BJ (cell line): Measurements from ENCODE around the gene VPS13A. TPM values are rescaled to one million over a fixed set of nuclear protein-coding genes. Genes with fewer than 3 reads are reported as not detected.

Experiments
- CTCF ChIA-PET: fragments of 350-600 bp; formaldehyde crosslinking; extraction: SDS; loops from one replicate; lab custom pipeline; 2021; ENCODE audit warnings: antibody characterized with exemption, inconsistent platforms; lab: Yijun Ruan, JAX
- POLR2A ChIA-PET: fragments of 300-600 bp; sonication (Branson Sonifier 250); formaldehyde crosslinking; extraction: SDS; loops from one replicate; lab custom pipeline; 2021; ENCODE audit warnings: antibody characterized with exemption; lab: Charles Lee
- DNase-seq: peaks from one replicate; pipeline ENCODE4 v3.0.0-alpha.2; 2011; ENCODE audit warnings: low read depth
- H3K27me3 ChIP-seq: 2 replicates; pipeline ENCODE4 v1.6.0; 2011; ENCODE audit warnings: low read length; ENCODE audit not compliant: control insufficient read depth, insufficient read depth
- H3K36me3 ChIP-seq: 2 replicates; pipeline ENCODE4 v1.5.1; 2011; ENCODE audit warnings: low read length; ENCODE audit not compliant: control insufficient read depth, insufficient read depth
- H3K4me3 ChIP-seq: 2 replicates; pipeline ENCODE4 v1.5.1; 2011; ENCODE audit warnings: low read depth, mild to moderate bottlenecking, control low read depth, low read length
- CTCF ChIP-seq: IDR thresholded peaks from 2 replicates; pipeline ENCODE4 v1.5.1; 2011; ENCODE audit warnings: low read depth, mild to moderate bottlenecking, control low read depth, inconsistent platforms, low read length, moderate library complexity; ENCODE audit not compliant: insufficient read depth
- polyA plus RNA-seq: library from polyadenylated mRNA; depleted of rRNA; stranded (reverse); fragments of >200 nt; gene quantifications from 2 replicates; pipeline ENCODE4 v1.2.3, GENCODE V29; 2011

The VPS13A gene
- polyA plus RNA-seq, 1 experiment = 7.5 TPM

- Histone ChIP-seq H3K4me3 (no peak overlapping the region), H3K27me3 (no peaks in the 10 kb centered on the region), H3K36me3 (no peaks in the 10 kb centered on the region)
- no peak for TF ChIP-seq CTCF
- POLR2A ChIA-PET = interaction anchor here (0.5 kb wide), 1 partner anchor 12 kb away, joined by 5 read pairs; no protein-coding TSS in a partner anchor
- CTCF ChIA-PET = no interaction called here
- DNase-seq = no peak
Measured at GRCh38 chr9:77271023-77271690, 93.8 kb downstream of the VPS13A start.

- DNase-seq = no peak
- TF ChIP-seq CTCF = no peak
- Histone ChIP-seq H3K27me3 (no peaks in the 10 kb centered on the region), H3K4me3 (no peak overlapping the region), H3K36me3 (peaks cover 3% of the 10 kb centered on the region)
- CTCF ChIA-PET = no interaction called here
- POLR2A ChIA-PET = no interaction called here
Measured at GRCh38 chr9:77276799-77277198, 99.5 kb downstream of the VPS13A start.

GRCh38 chr9:77277719-77278118, 100.4 kb downstream of the VPS13A start:
- no peak for DNase-seq
- H3K36me3 ChIP-seq = peaks cover 5% of the 10 kb centered on the region
- CTCF ChIA-PET = interaction anchor here (0.9 kb wide), 1 partner anchor 15 kb away, joined by 3 read pairs; no protein-coding TSS in a partner anchor
- POLR2A ChIA-PET = no interaction called here
- no peaks in the 10 kb centered on the region for H3K27me3 ChIP-seq
- no peak for TF ChIP-seq CTCF
- H3K4me3 ChIP-seq = no peak overlapping the region

DNA sequence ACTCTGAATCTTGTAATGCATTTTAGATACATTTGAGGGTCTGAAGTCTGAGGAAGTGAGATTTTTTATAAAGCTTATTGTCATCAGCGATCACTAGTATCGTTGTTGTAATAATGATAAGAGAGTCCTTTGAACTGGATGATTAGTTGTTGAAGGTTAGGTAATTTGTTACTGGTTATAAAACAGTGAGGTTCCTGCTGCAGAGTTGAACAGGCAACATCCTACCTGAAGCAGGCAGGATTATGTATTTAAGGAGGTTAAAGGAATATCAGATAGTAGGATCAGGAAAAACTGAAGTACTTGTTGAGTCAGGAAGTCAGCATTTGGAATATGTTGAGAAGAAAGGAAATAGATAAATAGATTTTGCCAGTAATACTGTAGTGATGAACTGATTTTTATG, 106.7 kb downstream of the VPS13A start:
- TF ChIP-seq CTCF = no peak
- POLR2A ChIA-PET = no interaction called here
- DNase-seq = no peak
- H3K36me3 ChIP-seq = peaks cover 4% of the 10 kb centered on the region
- no peak overlapping the region for H3K4me3 ChIP-seq
- CTCF ChIA-PET = no interaction called here
- no peaks in the 10 kb centered on the region for H3K27me3 ChIP-seq

DNA sequence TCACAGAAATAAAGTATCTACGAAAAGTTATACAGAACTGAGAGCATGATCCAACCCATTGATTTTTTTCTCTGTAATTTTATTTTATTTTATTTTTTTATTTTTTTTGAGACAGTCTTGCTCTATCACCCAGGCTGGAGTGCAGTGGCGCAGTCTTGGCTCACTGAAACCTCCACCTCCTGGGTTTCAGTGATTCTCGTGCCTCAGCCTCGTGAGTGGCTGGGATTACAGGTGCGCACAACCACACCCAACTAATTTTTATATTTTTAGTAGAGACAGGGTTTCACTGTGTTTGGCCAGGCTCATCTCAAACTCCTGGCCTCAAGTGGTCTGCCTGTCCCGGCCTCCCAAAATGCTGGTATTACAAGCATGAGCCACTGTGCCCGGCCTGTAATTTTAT, 107.3 kb downstream of the VPS13A start:
- peaks cover 1% of the 10 kb centered on the region; the same call in 1 of the 2 replicates for H3K36me3 ChIP-seq
- POLR2A ChIA-PET = no interaction called here

More for the DNA sequence above, 107.3 kb downstream of the VPS13A start:
- no peaks in the 10 kb centered on the region for H3K27me3 ChIP-seq
- H3K4me3 ChIP-seq = no peak overlapping the region
- no peak for TF ChIP-seq CTCF
- no peak for DNase-seq
- CTCF ChIA-PET = no interaction called here
